Kidney (tissue), 14 donors: ENCODE data around the gene CLIP4. TPM values are rescaled to one million over a fixed set of nuclear protein-coding genes. Genes with fewer than 3 reads are reported as not detected.

Experiments used
- DNase-seq, 5 donors: peaks; one replicate each; pipeline ENCODE4 v3.0.0-alpha.2; 2013 to 2020
- FAIRE-seq: peaks from 2 replicates; lab custom pipeline; 2012; peaks lifted over from hg19 to GRCh38; lab: Jason Lieb, UNC
- H3K27ac ChIP-seq, 2 donors: one replicate each; pipeline ENCODE4 v1.7.0; 2013; ENCODE audit warnings: low read depth in 2 of 2, low read length in 2 of 2, inconsistent platforms in 1 of 2
- H3K27me3 ChIP-seq: one replicate; pipeline ENCODE4 v1.7.1; 2013; ENCODE audit warnings: low read length, inconsistent platforms; ENCODE audit not compliant: control insufficient read depth, insufficient read depth
- H3K36me3 ChIP-seq, 3 donors: one replicate each; pipeline versions ENCODE4 v1.7.0 to v1.7.1; 2013; ENCODE audit warnings: low read length in 3 of 3, control low read depth in 1 of 3, inconsistent platforms in 1 of 3; ENCODE audit not compliant: insufficient read depth in 3 of 3, control insufficient read depth in 2 of 3
- H3K4me1 ChIP-seq, 3 donors: one replicate each; pipeline versions ENCODE4 v1.7.0 to v1.7.1; 2013; ENCODE audit warnings: low read length in 3 of 3, inconsistent platforms in 1 of 3, low read depth in 1 of 3; ENCODE audit not compliant: control insufficient read depth in 2 of 3, insufficient read depth in 2 of 3
- H3K4me3 ChIP-seq, 3 donors: one replicate each; pipeline versions ENCODE4 v1.7.0 to v1.8.1; 2013; ENCODE audit warnings: low read length in 3 of 3, control low read depth in 1 of 3, inconsistent platforms in 1 of 3
- H3K9ac ChIP-seq, 3 donors: one replicate each; pipeline versions ENCODE4 v1.7.0 to v1.7.1; 2013; ENCODE audit warnings: low read length in 3 of 3, control low read depth in 1 of 3, inconsistent platforms in 1 of 3
- H3K9me3 ChIP-seq, 3 donors: one replicate each; pipeline versions ENCODE4 v1.7.0 to v1.7.1; 2013; ENCODE audit warnings: low read length in 3 of 3, control low read depth in 1 of 3, inconsistent platforms in 1 of 3; ENCODE audit not compliant: control insufficient read depth in 2 of 3, insufficient read depth in 1 of 3
- intact Hi-C: fragments of 100-400 bp; cut with DNase I; formaldehyde crosslinking; loops from one replicate; pipeline ENCODE4 v1.11.1; 2022
- polyA plus RNA-seq: library from polyadenylated mRNA; stranded (reverse); fragments of 350-450 nt; fragmentation: Illumina TruSeq; extraction: RNeasy Lipid Tissue Mini Kit (QIAGEN cat#74804); gene quantifications from one replicate; pipeline ENCODE4 v1.2.3, GENCODE V29; 2014; ENCODE audit warnings: low read depth, low replicate concordance; ENCODE audit not compliant: insufficient read depth
- total RNA-seq: library from RNA; stranded (reverse); fragmentation: NEBNext Ultra II Directional; extraction: Animal tissue kit (Norgen Biotek cat#: 25700); gene quantifications from one replicate; pipeline ENCODE4 v1.2.1, GENCODE V29; 2021
- TF ChIP-seq, protein P1 (sequence below): IDR thresholded peaks from 3 replicates; pipeline ENCODE4 v1.5.1; 2012; ENCODE audit warnings: mild to moderate bottlenecking, moderate library complexity, borderline replicate concordance; ENCODE audit not compliant: insufficient read depth; ENCODE audit errors: extremely low read depth
- donor health status: control.
- donor health status: control.
- donor health status: control.
- donor health status: control.
- donor health status: control.
- donor health status: DM: yes; HTN: yes; CAD: no.
- donor health status: Normal renal cell carcinoma (clear cell type).

Gene CLIP4
- total and polyA plus RNA-seq, 2 donors from 2014 or later, result 7.8 to 18.1 TPM

DNA sequence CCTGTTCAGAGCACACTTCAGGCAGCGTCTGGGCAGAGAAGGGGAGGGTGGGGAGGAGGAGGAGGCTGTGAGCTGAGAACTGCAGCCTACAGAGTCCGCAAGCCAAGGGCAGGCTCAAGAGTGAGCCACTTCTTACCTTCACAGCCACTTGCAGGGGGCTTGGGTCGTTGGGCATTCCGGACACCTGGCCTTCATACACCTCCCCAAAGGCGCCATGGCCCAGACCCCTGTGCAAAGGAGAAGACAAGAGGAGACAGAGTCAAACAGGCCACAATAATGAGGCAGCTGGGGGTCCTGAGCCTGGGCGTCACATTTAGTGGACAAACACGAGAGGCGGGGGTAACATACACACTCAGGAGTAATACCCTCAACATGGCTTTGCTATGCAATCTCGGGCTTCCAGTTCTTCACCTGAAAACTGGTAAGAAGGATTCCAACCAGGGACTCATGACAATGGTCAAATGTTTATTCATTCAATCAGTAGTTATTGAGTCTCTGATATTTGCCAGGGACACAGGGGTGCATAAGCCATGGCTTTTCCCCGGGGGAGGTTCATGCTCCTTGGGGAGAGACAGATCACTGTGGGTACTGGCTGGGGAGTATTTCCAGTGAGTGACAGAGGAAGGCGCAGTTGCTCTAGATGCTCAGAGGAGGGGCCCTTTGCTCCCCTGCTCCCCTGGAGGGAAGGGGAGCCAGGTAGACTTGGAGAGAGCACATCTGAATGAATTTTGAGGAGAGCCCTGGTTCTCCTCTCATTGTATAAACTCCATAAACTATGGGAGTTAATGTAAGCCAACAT, 107.4 kb downstream of the CLIP4 start:
- no peaks in the 10 kb centered on the region for H3K36me3 ChIP-seq
- H3K27ac ChIP-seq, result no peak overlapping the region
- H3K9ac ChIP-seq, result no peak overlapping the region
- TF ChIP-seq, protein P1, sequence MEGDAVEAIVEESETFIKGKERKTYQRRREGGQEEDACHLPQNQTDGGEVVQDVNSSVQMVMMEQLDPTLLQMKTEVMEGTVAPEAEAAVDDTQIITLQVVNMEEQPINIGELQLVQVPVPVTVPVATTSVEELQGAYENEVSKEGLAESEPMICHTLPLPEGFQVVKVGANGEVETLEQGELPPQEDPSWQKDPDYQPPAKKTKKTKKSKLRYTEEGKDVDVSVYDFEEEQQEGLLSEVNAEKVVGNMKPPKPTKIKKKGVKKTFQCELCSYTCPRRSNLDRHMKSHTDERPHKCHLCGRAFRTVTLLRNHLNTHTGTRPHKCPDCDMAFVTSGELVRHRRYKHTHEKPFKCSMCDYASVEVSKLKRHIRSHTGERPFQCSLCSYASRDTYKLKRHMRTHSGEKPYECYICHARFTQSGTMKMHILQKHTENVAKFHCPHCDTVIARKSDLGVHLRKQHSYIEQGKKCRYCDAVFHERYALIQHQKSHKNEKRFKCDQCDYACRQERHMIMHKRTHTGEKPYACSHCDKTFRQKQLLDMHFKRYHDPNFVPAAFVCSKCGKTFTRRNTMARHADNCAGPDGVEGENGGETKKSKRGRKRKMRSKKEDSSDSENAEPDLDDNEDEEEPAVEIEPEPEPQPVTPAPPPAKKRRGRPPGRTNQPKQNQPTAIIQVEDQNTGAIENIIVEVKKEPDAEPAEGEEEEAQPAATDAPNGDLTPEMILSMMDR, result no peak
- DNase-seq (peak in 1 of 5 donors; percentile 9), FAIRE-seq (no peak)
- H3K9me3 ChIP-seq, result no peaks in the 10 kb centered on the region
- peaks cover 0 to 5% (median 0%) of the 10 kb centered on the region in 3 donors for H3K4me1 ChIP-seq
- intact Hi-C loops, result no loop called here
- H3K27me3 ChIP-seq, result no peaks in the 10 kb centered on the region
- no peak overlapping the region for H3K4me3 ChIP-seq

DNA sequence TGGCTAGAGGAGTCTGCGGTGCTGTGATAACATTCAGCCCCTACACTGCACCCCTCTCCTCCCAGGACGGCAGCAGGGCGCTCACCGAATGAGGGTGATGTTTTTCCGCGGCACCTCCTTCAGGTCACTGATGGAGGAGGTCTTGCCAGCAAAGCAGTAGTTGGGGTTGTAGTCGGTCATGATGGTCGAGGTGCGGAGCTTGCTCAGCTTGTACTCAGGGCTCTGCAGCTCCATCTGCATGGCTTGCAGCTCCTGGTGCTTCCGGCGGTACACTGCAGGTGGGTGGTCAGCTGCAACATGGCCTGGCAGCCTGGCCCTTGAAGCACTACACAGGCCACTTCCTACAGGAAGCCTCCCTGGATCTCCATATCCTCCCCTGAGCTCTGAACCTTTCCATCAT, 108.0 kb downstream of the CLIP4 start:
- TF ChIP-seq, protein P1, result no peak
- no peak for FAIRE-seq

DNA sequence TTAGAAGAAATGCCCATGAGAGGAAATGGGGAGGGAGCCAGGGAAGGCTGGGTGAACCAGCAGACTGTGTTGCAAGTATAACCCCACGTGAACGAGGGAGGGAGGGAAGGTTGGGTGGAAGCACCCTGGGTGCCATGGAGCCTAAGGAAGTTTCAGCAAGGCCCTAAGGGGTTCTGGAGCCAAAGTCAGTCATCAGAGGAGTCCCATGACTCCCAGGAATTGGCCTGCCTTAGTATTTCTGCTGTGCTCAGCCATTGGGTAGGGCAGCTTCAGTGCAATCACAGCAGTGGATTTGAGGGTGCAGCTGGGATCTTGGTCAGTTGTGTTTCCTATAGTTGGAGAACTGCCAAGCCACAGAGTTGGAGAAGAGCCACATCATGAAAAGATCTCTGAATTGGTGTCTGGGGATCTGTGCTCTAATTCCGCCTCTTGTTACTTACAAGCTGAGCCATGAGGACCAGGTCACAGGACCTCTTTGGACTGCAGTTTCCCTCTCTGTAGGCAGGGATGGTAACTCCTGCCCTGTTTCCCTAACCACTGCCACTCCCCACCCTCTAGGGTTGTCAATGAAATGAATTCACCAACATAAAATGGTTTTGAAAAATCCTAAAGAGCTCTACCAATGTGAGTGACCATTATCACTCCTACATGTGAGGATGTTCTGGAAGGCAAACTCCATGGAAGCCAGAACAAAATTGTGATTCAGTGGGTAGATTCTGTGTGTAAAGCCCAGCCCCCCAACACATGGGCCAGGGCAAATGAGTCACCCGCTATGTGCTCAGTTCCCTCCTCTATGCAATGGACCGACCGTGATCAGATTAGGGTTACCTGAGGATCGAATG, 108.9 kb downstream of the CLIP4 start:
- intact Hi-C loops, result no loop called here
- Histone ChIP-seq H3K4me1 (peaks cover 0 to 5% (median 0%) of the 10 kb centered on the region in 3 donors), H3K9ac (no peak overlapping the region), H3K36me3 (no peaks in the 10 kb centered on the region), H3K9me3 (no peaks in the 10 kb centered on the region), H3K27me3 (no peaks in the 10 kb centered on the region), H3K27ac (no peak overlapping the region), H3K4me3 (no peak overlapping the region)
- FAIRE-seq, result no peak
- peak in 3 of 5 donors; percentile 8 to 83 (median 25) for DNase-seq
- TF ChIP-seq, protein P1, result no peak

More for the DNA sequence above, 108.0 kb downstream of the CLIP4 start:
- Histone ChIP-seq H3K9me3 (no peaks in the 10 kb centered on the region), H3K36me3 (no peaks in the 10 kb centered on the region), H3K4me1 (peaks cover 0 to 5% (median 0%) of the 10 kb centered on the region in 3 donors), H3K27ac (no peak overlapping the region), H3K9ac (no peak overlapping the region), H3K4me3 (no peak overlapping the region), H3K27me3 (no peaks in the 10 kb centered on the region)
- peak in 1 of 5 donors; percentile 6 for DNase-seq
- intact Hi-C loops, result no loop called here
